Jurkat, Clone E6-1 (cell line): ENCODE results near the gene FARP2.
"Not testable (repeated sequence)": the region's sequence is repeated elsewhere in the genome, so short reads cannot be mapped to it uniquely, and the experiment has no call there.

Experiments used
- DNase-seq: peaks from one replicate; pipeline ENCODE4 v3.0.0-alpha.2; 2011; ENCODE audit warnings: low read depth, low spot score
- H3K4me3 ChIP-seq: 2 replicates; pipeline ENCODE4 v1.5.1; 2011; ENCODE audit warnings: mild to moderate bottlenecking, low read length, control low read depth, moderate library complexity

The FARP2 gene

DNA sequence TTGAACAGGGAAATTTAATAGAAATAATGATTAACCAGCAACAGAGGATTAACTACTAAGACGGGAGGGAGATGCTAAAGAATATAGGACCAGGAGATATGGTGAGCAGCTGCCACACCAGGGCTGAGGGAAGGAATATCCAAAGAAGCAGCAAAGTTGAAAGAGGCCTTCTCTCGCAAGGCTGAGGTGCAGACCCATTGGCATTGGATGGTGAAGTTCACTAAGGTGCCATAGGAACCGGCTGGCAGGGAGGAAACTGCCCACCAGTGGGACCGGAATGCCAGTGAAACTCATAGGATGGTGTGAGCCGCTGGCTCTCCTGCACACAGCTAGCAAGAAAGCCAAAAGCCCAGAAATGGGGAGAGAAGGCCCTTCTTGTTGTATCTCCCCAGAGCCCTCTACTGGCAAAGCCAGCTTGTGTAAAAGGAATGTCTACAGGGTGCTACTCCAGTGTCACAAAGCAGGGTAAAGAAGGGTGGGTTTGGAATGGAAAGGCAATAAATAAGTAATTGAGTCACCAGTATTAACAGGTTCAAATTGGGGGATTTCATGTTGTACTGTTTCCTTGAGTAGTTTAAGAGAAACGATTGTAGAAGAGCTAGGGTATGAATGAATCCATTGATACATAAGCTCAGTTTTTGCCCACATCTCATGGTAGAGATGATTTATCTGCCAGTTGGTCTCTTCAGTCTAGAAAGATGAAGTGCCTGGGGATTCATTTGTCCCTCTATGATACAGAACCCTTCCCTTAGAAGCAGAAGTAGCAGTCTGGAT is 36.0 kb downstream of the FARP2 start:
- peak; percentile 33 for DNase-seq

DNA sequence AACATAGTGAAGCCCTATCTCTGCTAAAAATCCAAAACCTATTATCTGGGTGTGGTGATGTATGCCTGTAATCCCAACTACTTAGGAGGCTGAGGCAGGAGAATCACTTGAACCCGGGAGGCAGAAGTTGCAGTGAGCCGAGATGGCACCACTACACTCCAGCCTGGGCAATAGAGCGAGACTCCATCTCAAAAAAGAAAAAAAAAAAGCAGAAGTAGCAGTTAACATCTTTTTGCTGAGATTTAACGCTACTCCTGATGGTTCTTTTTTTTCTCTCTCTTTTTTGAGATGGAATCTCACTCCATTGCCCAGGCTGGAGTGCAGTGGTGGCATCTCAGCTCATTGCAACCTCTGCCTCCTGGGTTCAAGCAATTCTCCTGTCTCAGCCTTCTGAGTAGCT is 36.7 kb downstream of the FARP2 start:
- DNase-seq, result not testable (repeated sequence)

More for the DNA sequence above, 36.0 kb downstream of the FARP2 start:
- no peak overlapping the region for H3K4me3 ChIP-seq

DNA sequence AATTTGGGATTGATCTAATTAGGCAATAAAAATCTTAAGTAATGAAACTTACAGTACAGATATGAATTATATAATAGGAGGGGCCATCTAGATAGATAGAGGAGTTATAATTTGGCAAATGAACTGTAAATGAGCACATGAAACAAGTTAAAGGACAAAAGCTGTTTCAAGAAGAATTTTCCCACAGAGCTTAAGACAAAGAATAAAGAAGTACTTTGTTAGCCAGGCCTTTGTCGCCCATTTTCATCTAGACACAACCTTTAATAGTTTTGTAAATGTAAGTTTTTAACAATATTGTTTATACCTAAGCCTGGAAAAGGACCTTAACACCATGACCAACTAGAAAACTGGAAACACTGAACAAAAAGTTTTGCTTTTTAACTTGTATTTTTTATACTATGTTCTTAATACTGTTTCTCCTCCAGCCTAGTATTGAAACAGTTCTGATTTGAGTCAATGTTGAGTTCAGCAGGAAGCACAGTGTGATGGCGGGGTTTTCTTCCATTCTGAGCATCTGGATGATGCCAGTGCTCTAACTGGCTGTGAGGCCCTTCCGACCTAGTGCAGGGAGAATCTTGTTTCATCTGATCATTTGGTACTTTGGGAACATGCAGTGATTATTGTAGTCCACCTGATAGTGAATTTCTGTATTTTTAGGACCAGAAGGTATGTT is 37.6 kb downstream of the FARP2 start:
- no peak overlapping the region for H3K4me3 ChIP-seq
- no peak for DNase-seq

More for the DNA sequence above, 36.7 kb downstream of the FARP2 start:
- H3K4me3 ChIP-seq, result not testable (repeated sequence)

DNA sequence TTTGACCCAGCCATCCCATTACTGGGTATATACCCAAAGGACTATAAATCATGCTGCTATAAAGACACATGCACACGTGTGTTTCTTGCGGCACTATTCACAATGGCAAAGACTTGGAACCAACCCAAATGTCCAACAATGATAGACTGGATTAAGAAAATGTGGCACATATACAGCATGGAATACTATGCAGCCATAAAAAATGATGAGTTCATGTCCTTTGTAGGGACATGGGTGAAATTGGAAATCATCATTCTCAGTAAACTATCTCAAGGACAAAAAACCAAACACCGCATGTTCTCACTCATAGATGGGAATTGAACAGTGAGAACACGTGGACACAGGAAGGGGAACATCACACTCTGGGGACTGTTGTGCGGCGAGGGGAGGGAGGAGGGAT is 40.7 kb downstream of the FARP2 start:
- not testable (repeated sequence) for DNase-seq, H3K4me3 ChIP-seq

DNA sequence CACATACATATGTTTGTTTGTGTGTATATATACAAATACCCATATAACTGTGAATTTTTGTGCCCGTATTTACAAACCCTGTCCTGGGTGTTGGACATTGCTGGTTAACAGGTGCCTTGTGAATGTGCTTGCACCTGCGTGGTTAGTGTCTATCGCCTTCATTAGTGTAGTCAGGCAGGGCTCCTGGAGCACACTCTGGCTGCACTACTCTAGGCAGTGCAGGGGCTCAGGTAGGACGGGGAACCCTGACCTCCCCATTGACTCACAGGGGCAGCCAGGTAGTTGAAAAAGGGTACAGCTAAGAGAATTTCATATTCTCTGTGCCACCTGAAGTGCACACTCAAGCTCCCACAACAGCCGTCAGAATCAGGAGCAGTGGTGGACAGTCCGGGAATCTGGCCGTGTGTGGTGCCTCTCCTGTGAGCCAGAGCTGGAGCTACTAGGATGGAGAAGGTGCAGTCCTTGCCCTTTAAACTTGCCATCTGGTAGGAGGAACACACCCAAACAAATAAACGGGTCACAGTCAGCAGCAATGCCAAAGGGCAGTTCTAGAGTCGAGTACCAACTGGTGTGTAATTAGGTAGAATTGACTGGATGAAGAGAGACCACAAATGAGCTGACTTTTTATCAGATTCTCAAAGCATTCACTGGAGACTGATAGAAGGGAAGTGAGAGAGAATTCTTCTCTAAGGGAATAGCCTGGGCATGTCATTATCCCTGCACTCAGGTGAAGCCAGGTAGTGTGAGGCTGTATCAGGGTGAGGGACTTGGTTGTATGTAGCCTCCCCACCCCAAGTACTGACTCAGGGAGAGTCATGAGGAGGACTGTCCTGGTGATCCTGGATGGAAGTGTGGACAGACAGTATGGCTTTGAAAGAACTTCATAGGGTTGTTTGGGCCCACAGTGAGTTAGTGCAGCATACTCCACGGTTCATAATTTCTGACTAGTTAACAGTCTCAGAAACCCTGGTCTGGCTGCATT is 44.1 kb downstream of the FARP2 start:
- no peak overlapping the region for H3K4me3 ChIP-seq
- DNase-seq, result no peak

DNA sequence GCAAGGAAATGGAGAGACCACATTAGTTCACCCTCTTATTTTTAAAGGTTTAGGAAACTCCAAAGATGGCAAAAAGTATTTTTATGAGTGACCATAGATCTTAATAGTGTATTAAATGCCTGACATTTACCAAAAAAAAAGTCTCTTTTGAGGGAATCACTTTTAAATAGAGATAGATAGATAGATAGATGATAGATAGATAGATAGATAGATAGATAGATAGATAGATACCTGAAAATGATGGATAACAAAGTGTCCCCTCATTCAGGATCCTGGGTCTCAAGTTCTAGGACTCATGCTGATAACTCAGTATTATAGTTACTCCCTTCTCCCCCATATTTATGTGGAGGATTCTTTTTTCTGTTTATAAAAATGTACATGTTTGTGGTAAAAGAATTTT is 52.8 kb downstream of the FARP2 start:
- H3K4me3 ChIP-seq, result no peak overlapping the region

DNA sequence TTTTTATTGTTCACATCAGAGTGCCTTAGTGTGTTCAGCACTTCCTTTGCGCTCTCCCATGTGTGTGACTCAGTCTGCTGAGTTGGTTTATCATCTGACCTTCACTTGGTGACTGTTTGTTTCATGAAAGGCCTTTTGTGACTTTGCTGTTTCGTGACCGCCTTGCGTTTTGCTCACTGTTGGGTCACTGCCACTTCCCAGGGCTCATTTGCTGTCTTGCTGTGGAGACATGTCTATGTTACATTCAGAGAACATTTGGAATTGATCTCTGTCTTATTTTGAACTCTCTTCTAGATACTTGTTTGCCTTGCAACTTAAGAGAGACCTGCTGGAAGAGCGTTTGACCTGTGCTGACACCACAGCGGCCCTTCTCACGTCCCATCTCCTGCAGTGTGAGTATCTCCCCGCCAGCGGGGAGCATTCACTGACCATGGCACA is 54.7 kb downstream of the FARP2 start:
- no peak for DNase-seq

More for the DNA sequence above, 52.8 kb downstream of the FARP2 start:
- no peak for DNase-seq

DNA sequence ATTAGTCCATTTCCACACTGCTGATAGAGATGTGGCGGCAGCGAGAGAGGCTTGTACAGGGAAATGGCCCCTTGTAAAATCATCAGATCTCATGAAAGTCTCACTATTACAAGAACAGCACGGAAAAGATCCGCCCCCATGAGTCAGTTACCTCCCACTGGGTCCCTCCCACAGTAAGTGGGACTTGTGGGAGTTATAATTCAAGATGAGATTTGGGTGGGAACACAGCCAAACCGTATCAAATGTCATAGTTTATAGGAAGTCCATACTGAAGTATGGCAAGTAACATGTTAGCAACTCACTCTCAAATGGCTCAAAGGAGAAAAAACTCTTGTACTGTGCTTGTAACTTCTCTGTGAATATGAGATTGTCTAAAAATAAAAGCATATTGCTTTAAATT is 56.1 kb downstream of the FARP2 start:
- DNase-seq, result no peak

More for the DNA sequence above, 54.7 kb downstream of the FARP2 start:
- no peak overlapping the region for H3K4me3 ChIP-seq

DNA sequence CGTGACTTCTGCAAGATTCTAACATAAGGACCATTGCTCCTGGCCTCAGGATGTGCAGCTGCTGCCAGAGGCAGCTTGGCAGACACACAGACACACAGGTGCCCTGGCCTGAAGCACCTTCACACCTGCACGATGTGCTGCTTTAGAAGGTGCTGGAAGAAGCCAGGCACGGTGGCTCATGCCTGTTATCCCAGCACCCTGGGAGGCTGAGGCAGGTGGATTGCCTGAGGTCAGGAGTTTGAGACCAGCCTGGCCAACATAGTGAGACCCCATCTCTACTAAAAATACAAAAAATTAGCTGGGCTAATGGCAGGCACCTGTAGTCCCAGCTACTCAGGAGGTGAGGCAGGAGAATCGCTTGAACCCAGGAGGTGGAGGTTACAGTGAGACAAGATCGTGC is 57.4 kb downstream of the FARP2 start:
- not testable (repeated sequence) for H3K4me3 ChIP-seq, DNase-seq

More for the DNA sequence above, 56.1 kb downstream of the FARP2 start:
- H3K4me3 ChIP-seq, result no peak overlapping the region

DNA sequence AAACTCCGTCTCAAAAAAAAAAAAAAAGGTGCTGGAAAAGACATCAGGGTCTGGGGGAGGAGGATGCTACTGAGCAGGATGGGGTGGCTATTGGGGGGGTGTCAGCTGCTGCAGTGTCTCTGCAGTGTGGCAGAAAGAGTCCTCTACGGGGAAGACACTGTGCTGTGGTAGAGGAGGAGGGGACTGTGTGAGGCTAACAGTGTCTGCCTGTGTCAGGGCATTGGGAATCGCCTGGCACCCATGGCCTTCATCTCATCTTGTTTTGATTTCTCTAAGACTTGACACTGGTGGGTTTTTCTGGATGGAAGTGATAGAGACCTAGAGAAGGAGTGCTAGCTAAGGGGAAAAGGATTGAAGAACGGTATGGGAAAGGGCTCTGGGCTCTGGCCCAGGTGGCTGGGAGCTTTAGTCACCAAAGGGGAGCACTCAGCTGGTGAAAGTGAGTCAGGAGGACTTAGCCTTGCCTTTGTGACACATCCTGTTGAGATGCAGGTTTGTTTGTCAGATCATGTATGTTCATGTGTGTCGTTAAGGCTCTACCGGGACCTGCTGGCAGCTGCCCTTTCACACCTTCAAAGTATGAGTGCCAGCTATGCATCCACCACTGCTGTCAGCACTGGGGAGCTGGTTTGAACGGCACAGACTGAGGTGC is 58.0 kb downstream of the FARP2 start:
- no peak overlapping the region for H3K4me3 ChIP-seq
- DNase-seq, result no peak

DNA sequence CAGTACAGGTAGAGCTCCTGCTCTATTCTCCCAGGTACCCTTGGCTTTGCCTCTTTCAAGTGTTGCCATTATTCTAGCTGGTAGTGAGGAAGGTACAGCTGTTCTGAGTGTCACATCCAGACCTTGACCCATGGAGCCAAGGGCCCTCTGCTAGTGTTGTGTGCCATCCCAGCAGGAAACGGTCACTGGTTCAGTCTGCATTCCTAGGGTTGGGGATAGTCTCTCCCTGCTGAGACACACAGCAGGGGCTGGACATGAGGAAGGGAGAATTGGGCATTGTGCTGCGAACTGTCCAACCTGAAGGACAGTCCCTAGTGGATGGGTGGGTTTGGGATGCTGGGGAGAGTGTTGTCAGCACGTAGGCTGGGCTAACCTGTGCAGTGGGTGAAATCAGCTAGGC is 59.1 kb downstream of the FARP2 start:
- DNase-seq, result no peak
- no peak overlapping the region for H3K4me3 ChIP-seq

DNA sequence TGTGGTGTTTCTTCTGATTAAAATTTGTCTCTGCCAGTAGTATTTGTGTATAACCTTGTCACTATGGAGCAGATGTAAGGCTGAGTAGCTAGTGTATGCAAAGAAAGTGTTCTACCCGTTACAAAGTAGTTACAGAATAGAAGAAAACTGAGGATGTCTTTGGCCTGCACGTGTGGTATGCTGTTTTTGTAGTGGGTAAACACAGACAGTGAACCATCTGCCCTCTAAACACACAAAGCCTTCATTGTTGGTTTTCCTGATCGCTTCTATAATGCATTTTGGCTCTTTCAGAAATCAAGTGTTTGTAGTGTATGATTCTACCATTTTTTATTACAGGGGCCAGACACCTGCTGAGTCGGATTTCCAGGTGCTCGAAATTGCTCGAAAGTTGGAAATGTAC is 61.5 kb downstream of the FARP2 start:
- no peak for DNase-seq
- no peak overlapping the region for H3K4me3 ChIP-seq

DNA sequence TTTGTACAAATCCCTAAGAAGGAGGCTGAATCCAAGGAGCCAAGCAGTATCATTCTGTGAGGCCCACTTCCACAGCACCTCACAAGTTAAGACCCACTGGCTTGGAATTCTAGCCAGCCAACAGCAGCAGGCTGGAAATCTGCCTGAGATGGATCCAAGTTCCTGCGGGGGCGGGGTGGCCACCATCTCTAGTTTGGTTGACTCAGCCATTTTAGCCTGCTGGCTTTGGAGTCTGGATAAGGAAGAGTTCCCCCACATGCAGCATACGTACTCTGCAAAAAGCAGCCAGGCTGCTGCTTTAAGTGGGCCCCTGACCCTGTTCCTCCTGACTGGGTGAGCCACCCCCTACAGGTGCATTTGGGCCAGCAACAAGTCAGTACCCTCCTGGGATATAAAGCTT is 65.2 kb downstream of the FARP2 start:
- no peak for DNase-seq
- no peak overlapping the region for H3K4me3 ChIP-seq

DNA sequence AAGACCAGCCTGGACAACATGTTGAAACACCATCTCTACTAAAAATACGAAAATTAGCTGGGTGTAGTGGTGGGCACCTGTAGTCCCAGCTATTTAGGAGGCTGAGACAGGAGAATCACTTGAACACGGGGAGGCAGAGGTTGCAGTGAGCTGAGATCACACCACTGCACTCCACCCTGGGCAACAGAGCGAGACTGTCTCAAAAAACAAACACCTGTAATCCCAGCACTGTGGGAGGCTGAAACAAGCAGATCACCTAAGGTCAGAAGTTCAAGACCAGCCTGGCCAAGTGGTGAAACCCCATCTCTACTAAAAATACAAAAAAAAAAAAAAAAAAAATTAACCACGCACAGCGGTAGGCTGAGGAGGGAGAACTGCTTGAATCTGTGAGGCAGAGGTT is 65.9 kb downstream of the FARP2 start:
- DNase-seq, H3K4me3 ChIP-seq: not testable (repeated sequence)

DNA sequence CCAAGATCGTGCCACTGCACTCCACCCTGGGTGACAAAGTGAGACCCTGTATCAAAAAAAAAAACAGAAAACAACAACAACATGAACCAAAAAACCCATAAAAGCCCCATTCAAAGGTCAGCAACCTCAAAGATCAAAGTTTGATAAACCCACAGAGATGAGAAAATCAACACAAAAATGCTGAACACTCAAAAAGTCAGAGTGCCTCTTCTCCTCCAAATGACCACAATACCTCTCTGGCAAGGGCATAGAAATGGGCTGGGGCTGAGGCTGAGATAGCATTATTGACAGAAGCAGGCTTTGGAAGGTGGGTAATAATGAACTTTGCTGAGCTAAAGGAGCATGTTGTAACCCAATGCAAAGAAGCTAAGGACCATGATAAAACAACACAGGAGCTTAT is 66.3 kb downstream of the FARP2 start:
- DNase-seq, result no peak
- no peak overlapping the region for H3K4me3 ChIP-seq

DNA sequence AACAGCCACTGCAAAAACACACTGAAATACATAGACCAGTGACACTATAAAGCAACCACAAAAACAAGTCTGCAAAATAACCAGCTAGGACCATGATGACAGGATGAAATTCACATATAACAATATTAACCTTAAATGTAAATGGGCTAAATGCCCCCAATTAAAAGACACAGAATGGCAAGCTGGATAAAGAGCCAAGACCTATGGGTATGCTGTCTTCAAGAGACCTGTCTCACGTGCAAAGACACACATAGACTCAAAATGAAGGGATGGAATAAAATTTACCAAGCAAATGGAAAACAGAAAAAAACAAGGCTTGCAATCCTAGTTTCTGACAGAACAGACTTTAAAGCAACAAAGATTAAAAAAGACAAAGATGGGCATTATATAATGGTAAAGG is 67.4 kb downstream of the FARP2 start:
- H3K4me3 ChIP-seq, DNase-seq: not testable (repeated sequence)

DNA sequence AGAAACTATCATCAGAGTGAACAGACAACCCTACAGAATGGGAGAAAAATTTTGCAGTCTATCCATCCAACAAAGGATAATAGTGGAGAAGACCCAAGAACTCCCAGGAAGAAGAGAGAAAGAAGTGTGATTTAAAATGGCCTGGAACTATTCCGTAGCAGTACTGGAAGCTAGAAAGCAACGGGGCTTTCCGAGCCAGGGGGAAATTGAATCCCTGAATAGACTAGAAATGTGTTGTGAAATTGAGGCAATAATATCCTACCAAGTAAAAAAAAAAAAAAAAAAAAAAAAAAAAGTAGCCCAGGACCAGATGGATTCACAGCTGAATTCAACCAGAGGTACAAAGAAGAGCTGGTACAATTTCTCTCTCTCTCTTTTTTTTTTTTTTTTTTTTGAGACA is 69.3 kb downstream of the FARP2 start:
- no peak overlapping the region for H3K4me3 ChIP-seq
- DNase-seq, result no peak

DNA sequence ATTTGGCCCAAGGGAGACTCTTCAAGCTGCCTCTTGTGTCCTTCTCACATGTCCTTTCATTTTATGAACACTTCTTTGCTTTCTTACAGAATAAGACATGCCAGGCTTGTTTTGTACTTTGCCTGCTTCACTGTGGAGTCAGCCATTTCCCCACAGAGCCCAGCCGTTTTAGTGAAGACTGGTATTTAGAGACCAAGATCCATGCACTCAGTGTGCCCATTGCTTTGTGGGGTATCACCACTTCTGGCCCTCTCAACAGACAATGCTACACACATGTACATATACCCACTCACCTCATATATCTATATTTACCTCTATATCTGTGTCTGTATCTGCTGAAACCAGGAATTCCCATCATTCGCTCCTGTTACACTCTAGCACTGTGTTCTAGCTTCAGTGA is 74.1 kb downstream of the FARP2 start:
- H3K4me3 ChIP-seq, result no peak overlapping the region
- no peak for DNase-seq

DNA sequence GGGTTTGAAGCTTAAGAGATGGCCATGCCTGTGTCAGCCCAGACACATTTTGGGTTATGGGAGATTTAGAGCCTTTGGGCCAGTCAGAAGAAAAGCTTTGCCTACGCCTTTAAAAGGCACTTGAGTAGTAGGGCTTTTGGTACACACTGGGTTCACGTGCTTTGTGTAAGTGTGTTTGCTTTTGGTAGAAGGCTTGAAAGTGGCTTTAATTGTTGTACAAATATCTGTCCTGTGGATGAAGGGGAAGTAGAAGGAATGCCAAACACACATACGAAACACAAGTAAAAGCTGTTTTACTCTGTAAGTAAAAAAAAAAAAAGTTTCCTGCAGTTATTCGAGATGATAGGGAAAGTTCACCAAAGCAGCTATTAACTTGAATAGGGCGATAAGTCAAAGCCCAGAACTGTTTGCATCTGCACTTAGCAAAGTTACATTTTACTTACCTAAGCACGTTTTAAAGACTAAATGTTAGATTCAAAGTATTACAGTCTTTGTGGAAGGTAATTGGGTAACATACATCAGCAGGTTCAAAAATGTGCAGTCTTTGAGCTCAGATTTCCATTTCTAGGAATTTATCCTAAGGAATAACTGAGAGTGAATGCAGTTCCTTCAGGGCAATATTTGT is 76.9 kb downstream of the FARP2 start:
- no peak for DNase-seq
- no peak overlapping the region for H3K4me3 ChIP-seq
